ENCODE measurements around the gene SYNE1.

Gene SYNE1

GRCh38 chr6:152375197-152375596, 262.0 kb downstream of the SYNE1 start:
- no peak overlapping the region for H3K4me3 ChIP-seq (replicated peaks in 1 of 2; ENCODE audit: low read depth in 2 of 2, low read length in 2 of 2)
- DNase-seq (ENCODE audit: low read depth in 2 of 2), result no peak
- no peak for TF ChIP-seq CTCF (IDR thresholded peaks at IDR 0.05; ENCODE audit: low read depth, low read length)

DNA sequence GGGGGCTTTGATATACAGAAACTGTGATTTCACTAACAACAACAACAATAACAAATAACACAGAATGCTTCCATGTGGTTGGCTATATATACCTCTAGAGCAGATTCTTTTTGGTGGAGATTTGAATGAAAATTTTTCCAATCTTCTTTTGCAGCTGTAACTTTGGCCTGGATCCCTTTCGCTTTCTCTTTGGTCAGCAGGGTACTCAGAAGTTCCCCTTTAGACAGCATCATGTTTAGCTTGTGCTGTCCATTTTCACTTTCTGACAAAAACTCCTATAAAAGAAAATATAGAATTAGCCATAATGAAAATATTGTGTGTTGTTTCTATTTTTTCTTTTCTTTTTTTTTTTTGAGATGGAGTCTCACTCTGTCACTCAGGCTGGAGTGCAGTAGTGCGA, 264.2 kb downstream of the SYNE1 start:
- no peak overlapping the region for H3K4me3 ChIP-seq (replicated peaks in 1 of 2; ENCODE audit: low read depth in 2 of 2, low read length in 2 of 2)
- DNase-seq (ENCODE audit: low read depth in 2 of 2), result no peak
- no peak for TF ChIP-seq CTCF (IDR thresholded peaks at IDR 0.05; ENCODE audit: low read depth, low read length)

GRCh38 chr6:152371775-152372174, 265.4 kb downstream of the SYNE1 start:
- no peak overlapping the region for H3K4me3 ChIP-seq (replicated peaks in 1 of 2; ENCODE audit: low read depth in 2 of 2, low read length in 2 of 2)
- DNase-seq (ENCODE audit: low read depth in 2 of 2), result no peak
- no peak for TF ChIP-seq CTCF (IDR thresholded peaks at IDR 0.05; ENCODE audit: low read depth, low read length)

DNA sequence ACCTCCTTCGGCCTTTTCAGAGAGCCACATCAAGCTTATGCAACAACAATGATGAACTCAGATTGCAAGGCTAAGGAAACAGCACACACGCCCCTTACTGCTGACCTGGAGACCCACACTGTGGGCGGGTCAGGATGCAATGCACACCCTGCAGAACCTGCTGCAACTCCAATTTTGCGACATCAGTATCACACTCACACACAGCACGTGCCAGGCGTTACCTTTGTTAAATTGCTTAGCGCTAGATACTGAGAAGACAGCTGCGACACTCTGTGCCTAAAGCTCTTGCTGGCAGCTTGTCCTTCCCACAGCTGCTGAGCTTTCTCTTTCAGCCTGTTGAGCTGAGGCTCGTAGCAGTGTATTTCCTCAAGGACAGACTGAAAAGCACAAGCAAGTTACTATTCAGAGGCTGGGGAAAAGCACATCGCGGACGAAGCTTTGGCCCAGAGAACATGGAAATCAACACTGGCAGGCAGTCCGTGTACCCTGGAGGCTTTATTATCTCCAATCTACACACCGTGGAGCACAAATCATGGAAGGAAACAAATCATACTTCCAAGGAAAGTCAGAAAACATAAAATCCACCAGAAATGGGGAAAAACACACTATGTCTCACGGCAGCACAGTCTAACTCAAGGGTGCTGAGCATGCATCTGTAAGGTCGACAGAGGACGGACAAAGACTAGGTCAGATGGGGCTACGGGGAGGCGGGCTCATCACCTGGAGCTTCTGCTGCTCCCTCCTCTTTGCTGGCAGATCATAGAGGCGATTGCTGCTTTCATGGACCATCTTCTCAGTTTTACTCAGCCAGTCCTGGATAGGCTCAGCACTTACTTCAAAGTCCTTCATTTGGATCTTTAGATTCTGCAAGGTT, 268.2 kb downstream of the SYNE1 start:
- no peak for TF ChIP-seq CTCF (IDR thresholded peaks at IDR 0.05; ENCODE audit: low read depth, low read length)
- no peak overlapping the region for H3K4me3 ChIP-seq (replicated peaks in 1 of 2; ENCODE audit: low read depth in 2 of 2, low read length in 2 of 2)
- DNase-seq (ENCODE audit: low read depth in 2 of 2), result peak; percentile 50 to 59

DNA sequence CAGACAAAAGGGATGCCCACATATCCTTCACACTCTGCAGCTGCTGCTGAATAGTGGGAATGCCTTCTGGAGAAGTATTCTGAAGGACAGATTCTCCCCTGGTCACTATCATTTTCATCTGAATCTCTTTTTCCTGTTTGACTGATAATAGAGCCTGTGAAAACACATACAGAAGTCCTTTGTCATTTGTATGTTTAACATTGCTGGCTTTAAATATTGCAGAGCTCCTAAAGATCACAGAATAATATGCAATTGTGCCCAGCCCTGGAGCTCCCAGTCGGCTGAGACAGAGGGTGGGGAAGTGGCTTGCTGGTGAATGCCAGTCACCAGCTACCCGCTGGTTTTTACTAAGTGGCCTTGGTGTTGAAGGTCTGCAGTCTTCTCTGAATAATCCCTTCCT, 272.3 kb downstream of the SYNE1 start:
- no peak for DNase-seq (ENCODE audit: low read depth in 2 of 2)
- no peak for TF ChIP-seq CTCF (IDR thresholded peaks at IDR 0.05; ENCODE audit: low read depth, low read length)
- no peak overlapping the region for H3K4me3 ChIP-seq (replicated peaks in 1 of 2; ENCODE audit: low read depth in 2 of 2, low read length in 2 of 2)

- no peak overlapping the region for H3K4me3 ChIP-seq (replicated peaks in 1 of 2; ENCODE audit: low read depth in 2 of 2, low read length in 2 of 2)
Observed at GRCh38 chr6:152360034-152360433, 277.1 kb downstream of the SYNE1 start.

More at GRCh38 chr6:152360034-152360433, 277.1 kb downstream of the SYNE1 start:
- DNase-seq (ENCODE audit: low read depth in 2 of 2), result no peak
- TF ChIP-seq CTCF (IDR thresholded peaks at IDR 0.05; ENCODE audit: low read depth, low read length), result no peak
